Activated CD4-positive, CD25-positive, alpha-beta regulatory T cell (primary cell): ENCODE results near the gene MAPK6.
"Not testable (repeated sequence)": the region's sequence is repeated elsewhere in the genome, so short reads cannot be mapped to it uniquely, and the experiment has no call there.

ENCODE experiments used
- DNase-seq, 4 experiments: peaks; one replicate each; lab custom pipeline; 2025; lab: John Stamatoyannopoulos, UW

The MAPK6 gene

DNA sequence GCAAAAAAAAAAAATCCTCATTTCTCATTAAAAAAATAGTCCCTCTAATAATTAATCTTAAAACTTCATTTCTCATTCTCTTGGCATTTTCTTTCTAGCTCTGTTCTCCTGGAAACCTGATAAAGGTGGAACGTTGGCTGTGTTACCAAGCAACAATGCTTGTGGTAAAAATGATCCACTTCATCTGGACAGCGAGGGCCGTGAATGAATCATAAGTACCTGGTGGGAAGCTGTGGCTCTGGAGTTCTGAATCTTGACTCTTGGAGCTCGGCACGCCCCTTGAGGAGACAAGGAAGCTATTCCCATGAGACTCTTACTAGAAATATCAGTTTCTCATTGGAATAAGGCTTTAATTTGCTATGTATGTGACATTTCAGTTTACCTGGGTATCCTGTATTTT is 61.0 kb downstream of the MAPK6 start:
- no peak for DNase-seq

DNA sequence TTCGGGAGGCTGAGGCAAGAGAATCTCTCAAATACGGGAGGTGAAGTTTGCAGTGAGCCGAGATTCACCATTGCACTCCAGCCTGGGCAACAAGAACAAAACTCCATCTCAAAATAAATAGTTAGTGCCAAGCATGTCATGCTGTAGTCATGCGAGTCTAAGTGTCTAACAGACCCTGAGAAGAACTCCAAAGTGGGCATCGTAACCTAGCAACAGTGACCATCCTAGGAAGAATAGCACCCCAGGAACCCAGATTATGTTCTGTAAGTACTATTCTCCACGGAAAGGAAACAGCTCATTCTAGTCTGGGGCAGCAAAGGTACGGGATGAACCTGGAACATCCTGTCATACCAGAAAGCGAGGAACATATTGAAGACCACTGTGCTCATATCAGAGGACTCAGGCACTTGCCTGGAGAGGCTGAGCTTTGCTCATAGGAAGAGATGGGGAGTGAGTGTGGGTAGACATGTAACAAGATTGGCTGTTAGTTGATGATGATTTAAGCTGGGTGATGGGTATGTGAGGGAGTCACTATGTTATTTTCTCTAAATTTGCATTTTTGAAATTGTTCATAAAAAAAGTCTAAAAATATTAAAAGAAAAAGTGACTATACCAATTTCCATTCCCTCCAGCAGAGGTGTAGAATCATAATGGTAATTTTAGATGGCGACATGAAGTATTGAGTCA is 61.8 kb downstream of the MAPK6 start:
- no peak for DNase-seq

DNA sequence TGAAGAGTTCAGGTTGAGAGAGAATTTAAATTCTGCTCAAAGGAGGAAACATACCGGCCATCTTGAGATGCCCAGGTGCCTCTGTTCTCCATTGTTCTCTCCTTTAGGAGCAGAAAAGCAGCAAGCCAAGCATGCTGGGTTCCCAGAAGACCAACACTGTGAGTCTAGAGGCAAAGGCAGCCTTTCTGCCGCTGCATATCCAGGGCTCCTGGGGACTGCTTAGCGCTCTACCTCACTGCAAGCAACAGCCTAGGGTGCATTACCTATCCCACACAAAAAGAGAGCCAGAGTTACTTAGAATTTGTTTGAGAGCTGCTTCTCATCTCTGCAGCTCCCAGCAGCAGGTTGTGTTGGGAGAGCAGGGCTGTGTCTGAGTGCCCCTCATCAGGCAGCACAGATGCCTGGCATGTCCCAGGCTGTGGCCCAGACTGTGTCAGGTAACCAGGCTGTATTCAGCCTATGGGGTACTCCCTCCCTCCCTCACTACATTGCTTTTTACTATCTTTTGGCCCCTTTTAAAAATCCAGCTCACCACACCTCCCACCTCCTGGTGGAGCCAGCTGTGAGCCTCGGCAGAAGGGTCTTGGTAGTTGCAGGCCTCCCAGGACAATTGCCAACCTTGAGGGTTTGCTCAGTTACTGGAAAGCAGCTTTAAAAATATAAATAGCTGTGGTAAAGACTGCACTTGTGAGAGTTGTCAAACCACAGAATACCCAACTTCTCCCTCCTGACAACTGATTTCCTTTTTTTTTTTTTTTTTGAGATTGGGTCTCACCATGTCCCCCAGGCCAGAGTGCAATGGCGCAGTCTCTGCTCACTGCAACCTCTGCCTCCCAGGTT is 63.4 kb downstream of the MAPK6 start:
- no peak for DNase-seq

DNA sequence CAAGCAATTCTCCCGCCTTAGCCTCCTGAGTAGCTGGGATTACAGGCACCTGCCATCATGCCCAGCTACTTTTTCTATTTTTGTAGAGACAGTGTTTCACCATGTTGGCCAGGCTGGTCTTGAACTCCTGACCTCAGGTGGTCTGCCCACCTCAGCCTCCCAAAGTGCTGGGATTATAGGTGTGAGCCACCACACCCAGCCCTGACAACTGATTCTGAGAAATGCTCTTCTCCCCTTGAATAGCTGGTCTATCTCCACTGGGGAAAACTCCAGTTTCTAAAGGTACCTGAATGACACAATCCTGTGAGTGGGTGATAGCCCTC is 64.0 kb downstream of the MAPK6 start:
- DNase-seq = not testable (repeated sequence)

DNA sequence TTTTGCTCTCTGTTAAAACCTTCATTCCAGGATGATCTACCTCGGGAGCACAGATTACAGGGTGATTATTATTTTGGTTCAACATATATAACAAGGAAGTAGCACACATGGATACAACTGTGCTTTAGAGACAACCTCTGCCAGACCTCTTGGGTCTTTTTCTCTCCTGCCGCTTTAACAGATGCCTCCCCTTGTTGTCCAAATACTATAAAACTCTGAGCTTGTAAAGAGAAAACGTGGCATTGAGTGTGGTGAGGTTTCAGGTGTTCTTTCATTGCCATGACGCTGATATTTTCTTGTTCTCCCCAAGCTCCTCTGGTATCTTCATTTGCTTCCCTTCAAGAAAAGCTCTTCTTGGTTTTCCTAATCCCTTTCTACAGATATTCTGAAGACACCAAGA is 64.6 kb downstream of the MAPK6 start:
- DNase-seq = no peak

DNA sequence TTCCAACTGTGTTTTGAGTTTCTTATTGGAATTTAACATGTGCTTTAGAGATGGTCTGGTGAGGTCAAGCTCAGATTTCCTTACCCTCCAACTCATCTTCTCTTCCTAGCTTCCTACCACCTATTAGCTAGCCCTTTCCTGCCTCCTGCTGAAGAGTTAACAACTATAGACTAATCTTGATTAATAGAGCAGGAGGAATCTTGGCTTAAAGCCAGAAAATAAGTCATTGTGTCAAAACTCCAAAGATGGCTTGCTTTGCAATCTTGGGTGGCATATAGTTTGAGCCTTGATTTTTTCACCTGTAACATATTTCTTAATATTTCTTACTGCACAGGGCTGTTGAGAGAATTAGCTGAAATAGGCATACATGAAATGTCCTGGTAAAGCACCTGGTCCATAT is 66.3 kb downstream of the MAPK6 start:
- DNase-seq = no peak

DNA sequence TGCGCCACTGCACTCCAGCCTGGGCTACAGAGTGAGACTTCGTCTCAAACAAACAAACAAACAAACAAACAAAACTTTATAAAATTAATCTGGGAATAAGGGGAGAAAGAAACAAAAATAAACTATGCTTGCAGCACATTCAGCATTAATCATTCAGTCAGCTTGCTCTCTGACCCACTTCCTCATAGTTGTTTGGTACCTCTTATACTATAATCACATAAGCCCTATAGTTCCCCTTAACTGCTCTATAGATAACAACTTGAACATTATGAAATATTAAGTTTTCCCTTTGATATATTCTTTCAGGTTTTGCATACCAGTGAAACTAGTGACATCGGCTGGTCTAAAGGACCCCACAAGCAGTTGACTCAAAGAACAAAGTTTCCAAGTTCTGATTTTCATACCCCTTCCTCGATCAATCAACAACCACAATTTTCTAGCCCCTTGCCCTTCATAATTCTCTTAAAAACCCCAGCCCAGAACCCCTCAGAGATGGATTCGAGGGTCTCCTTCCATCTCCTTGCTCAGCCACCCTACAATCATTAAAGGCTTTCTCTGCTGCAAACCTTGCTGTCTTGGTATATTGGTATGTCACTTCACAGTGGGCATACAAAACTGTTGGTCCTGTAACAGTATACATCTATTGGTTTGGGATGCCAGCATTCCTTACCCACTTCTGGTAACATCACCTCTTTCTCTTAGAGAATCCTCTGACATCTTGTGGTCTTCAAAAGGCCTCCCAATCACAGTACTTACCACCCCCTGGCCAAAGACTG is 67.2 kb downstream of the MAPK6 start:
- no peak for DNase-seq

DNA sequence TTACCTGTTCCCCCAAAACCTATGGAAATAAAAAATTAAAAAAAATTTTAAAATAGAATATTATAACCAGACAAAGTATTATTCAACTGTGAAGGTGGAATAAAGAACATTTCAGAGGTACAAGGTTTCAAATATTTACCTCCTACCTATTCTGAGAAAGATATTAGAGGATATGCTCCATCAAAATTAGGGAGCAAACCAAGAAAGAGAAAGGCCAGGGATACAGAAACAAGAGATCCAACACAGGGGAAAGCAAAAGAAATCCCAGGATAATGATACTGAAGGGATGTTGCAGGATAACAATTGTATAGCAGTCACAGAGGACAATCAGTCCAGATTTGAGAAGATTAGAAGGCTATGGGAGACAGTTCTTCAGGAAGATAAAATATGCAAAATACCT is 71.2 kb downstream of the MAPK6 start:
- no peak for DNase-seq

DNA sequence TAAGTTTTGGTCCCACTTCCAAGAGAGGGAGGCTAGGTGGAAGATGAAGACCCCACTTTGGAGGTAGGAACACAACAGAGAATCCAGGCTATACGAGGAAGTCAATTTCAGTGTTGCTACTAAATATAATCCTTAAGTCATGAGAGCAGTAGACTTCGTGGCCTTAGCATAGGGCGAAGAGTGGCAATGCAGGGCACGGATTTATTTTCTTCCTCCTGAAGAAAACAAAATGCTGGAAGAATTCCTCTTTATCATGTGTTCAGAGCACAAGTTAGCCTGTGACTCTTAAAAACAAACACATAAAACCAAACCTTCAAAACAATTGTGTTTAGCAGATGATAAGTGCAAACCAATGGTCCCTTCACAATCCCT is 74.1 kb downstream of the MAPK6 start:
- no peak for DNase-seq

DNA sequence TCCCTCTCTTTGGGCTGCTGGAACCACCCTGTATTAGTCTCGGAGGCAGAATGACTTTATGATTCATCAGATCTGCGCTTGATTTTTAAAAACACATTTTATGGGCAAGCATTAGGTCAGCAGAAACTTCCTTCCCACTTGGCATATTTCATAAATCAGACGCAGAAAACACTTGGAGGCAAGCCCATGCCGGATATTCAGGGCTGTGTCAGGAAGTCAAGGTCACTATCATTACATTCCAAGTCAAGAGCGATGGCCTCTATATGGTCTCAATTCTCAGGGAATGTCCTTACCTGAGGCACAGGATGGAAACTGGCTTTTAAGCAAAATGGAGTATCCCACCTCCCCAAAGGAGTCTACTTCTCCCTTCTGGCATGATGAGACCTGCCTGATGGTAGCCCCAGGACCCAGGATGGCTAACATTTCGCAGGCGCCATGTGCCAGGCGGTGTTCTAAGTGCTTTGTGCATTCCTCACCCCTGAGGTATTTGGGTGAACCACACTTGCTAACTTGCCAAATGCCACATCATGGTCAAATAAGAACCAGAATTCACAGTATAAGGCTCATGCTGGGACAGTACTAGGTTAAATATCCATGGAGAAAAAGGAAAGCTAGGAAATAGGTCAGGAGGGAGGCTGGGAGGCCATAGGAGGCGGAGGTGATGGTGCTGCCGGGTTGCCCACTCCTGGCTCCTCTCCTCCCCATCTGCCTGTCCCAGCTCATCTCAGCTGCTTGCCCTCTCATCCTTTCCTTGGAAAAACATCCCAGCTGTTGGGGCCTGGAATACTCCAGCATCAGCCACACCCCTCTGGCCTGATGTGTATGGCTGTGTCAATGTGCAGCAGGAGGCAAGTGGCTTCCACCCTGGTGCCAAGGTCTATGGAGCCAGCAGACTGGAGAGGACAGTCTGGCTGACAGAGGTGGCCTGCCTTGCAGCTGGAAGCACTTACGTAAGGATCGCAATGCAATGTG is 74.8 kb downstream of the MAPK6 start:
- DNase-seq = no peak

DNA sequence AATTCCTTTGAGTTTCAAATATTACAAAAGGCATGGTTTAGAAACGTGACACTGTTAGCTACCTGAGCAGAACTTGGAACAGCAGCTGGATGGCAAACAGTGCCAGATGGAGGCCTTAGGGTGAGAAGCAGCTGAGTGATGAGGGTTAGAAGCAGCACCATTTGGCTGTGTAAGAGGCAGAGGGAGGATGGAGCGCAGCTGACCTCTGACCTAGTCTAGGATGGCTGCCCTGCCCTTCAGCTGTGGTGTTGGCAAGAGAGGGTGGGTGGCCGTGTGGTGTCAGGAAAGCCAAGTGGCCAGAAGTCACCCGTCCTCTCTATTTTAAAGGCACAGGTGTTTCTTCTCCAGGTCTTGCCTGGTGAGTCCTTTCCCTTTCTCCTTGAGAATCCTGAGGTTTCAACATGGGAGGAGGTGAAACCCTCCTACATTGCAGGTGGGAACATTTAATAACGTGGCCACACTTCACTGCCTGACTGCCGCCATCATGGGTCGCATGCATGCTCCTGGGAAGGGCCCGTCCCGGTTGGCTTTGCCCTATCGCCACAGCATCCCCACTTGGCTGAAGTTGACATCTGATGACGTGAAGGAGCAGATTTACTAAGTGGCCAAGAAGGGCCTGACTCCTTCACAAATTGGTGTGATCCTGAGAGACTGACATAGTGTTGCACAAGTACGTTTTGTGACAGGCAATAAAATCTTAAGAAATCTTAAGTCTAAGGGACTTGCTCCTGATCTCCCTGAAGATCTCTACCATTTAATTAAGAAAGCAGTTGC is 76.0 kb downstream of the MAPK6 start:
- no peak for DNase-seq

DNA sequence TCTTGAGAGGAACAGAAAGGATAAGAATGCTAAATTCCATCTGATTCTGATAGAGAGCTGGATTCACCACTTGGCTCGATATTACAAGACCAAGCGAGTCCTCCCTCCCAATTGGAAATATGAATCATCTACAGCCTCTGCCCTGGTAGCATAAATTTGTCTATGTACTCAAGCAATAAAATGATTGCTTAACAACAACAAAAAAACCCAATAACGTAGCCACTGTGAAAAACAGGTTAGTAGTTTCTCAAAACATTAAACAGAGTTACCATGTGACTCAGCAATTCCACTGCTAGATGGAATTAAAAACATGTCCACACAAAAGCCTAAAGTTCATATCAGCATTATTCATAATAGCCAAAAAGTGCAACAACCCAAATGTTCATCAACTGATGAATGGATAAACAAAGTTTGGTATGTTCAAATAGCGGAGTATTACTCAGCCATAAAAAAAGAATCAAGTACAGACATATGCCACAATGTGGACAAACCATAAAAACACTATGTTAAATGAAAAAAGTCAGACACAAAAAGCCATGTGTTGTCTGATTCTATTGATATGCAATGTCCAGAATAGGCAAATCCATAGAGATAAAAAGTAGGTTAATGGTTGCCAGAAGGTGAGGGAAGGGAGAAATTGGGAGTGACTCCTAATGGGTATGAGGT is 76.7 kb downstream of the MAPK6 start:
- DNase-seq = no peak

DNA sequence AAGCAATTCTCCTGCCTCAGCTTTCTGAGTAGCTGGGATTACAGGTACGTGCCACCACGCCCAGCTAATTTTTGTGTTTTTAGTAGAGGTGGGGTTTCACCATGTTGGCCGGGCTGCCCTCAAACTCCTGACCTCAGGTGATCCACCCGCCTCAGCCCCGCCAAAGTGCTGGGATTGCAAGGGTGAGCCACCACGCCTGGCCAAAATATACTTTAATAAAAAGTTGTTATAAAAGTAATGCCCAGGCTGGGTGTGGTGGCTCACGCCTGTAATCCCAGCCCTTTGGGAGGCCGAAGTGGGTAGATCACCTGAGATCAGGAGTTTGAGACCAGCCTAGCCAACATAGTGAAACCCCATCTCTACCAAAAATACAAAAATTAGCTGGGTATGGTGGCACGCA is 77.5 kb downstream of the MAPK6 start:
- DNase-seq = not testable (repeated sequence)

DNA sequence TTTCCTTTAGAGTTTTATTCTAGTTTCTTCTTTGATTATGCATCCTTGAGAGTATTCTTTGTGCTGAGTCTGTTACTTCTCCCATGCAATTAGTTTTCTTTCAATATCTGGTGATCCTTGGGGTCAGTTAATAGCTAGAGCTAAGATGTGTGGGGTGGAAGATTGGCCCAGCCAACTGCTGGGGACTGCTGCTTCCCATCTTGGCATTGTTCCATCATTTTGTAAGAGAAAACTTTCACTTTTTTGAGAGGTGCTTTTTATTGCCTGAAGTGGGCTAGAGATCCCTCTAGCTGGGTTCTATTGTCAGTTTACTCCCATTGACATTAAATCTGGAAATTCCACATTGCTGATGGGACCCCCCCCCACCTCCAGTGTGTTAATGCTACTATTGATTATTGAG is 78.2 kb downstream of the MAPK6 start:
- no peak for DNase-seq

DNA sequence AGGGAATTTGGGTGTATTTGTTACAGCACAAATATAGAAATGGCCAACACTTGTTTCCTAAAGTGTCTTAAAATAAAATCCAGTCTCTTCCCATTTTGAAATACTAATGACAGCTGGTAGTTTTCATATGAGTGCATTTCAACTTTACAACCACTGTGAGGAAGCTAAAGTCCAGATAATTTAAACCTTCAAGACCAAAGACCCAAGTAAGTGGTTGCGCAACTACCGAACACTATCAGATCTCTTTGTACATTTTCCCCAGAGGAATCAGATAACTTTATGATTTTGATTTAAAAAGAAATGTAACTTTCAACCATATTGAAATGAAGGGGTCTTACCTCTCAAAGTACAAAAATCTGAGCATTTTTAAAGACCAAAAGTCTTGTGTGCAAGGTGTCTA is 79.3 kb downstream of the MAPK6 start:
- no peak for DNase-seq

DNA sequence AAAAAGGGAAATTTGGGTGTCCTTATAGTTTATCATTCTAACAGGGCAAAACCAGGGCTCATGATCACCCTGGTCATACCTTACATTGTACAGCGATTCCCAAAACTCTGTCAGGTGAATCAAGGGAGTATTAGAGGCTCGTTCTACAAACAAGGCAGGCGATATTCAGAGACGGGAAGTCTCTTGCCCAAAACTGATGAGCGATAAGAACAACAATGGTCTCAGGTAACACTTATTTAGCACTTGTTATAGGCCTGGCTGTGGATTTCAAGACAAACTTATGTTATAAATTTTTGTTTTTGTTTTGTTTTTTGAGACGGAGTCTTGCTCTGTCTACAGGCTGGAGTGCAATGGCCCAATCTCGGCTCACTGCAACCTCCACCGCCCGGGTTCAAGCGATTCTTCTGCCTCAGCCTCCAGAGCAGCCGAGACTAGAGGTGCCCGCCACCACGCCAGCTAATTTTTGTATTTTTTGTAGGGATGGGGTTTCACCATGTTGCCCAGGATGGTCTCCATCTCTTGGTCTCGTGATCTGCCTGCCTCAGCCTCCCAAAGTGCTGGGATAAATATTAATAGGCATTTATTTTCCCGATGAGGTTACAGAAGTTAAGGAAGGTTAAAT is 80.7 kb downstream of the MAPK6 start:
- no peak for DNase-seq

DNA sequence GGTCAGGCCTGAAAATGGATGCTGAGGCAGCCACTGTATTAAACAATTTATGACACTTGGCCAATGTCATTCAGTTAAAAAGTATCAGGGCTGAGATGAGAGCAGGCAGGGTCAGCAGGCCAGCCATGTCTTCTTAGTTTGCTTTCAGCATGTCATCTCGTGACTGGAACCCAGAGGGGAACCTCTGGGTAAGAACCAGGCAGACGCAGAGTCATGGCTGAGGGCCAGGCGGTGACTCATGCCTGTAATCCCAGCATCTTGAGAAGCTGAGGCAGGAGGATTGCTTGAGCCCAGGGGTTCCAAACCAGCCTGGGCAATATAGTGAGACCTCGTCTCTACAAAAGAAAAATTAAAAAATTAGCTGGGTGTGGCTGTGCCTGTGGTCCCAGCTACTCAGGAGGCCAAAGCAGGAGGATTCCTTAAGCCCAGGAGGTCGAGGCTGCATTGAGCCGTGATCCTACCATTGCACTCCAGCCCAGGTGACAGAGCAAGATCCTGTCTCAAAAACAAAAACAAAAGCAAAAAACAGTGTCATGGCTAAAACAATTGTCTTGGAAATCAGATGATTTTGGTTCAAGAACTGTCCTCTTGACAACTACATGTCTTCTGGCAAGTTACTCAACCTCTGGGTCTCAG is 81.9 kb downstream of the MAPK6 start:
- DNase-seq = no peak

DNA sequence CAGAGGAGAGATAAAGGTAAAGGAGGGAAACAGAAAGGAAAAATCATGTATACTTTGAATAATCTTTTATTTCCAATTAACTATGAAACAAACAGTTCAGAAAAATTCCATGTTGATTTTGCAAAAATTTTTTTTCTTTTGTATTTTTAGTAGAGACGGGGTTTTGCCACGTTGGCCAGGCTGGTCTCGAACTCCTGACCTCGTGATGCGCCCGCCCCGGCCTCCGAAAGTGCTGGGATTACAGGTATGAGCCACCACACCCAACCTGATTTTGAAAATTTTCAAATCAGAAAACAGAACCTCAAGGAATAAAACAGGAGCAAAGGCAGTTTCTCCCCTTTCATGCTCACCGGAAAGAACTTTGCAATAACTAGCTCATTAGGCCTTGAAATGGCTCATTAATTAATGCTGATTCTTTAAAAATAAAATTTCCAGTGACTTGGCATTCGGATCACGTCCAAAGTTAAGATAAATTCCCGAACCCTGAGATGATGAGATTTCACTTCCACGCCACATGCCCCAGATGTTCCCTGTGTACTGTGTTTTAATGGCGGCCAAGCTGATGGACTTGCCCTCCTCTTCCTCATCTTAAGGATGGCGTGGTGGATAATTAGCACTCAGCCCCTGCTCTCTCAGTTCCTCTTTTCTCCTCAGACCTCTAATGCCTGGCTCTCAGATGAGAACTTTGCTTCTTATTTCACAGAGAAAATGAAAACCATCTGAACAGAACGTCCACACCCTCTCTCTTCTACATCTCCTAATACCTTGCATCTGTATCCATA is 82.7 kb downstream of the MAPK6 start:
- DNase-seq = no peak

DNA sequence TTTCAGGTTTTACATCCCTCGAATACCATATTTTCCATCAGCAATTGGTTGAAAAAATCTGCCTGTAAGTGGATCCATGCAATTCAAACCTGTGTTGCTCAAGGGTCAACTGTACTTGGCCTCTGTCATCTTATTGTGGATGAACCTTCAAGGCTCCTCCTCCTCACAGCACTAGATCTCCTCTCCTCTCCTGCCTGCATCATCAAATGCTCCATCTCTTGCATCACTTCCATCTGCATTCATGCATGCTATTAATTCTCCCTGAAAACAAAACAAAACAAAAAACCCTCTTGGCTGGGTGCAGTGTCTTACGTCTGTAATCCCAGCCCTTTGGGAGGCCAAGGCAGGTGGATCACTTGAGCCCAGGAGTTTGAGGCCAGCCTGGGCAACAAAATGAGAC is 83.4 kb downstream of the MAPK6 start:
- DNase-seq = no peak
